Measurements from ENCODE around the gene ITGA4. TPM values are rescaled to one million over a fixed set of nuclear protein-coding genes. Genes with fewer than 3 reads are reported as not detected.

The ITGA4 gene
- total and polyA plus RNA-seq, 2 of the 13 experiments (the other 11 are each of a cell fraction or from before 2014, with no cell fraction given), result not detected

- no peak for TF ChIP-seq ZBTB2 (CRISPR knock-in tag; IDR thresholded peaks at IDR 0.05; ENCODE audit: low read depth)
Observed at GRCh38 chr2:181431674-181432073, 25.5 kb upstream of the ITGA4 start (continued).

GRCh38 chr2:181438261-181438660, 18.9 kb upstream of the ITGA4 start:
- H3K79me2 ChIP-seq (ENCODE audit: insufficient read depth, low read length), result no peaks in the 10 kb centered on the region

GRCh38 chr2:181440344-181440743, 16.8 kb upstream of the ITGA4 start:
- Histone ChIP-seq H3K4me3 (replicated peaks in 1 of 3; ENCODE audit: insufficient read depth in 1 of 3, low read depth in 2 of 3, low read length in 3 of 3) (no peak overlapping the region), H3K36me3 (replicated peaks in 1 of 2; ENCODE audit: control insufficient read depth in 1 of 2, insufficient read depth in 2 of 2, low read length in 2 of 2) (no peaks in the 10 kb centered on the region), H4K20me1 (ENCODE audit: insufficient read depth, low read length) (no peaks in the 10 kb centered on the region), H2AFZ (ENCODE audit: low read length) (no peak overlapping the region), H3K27ac (ENCODE audit: extremely low read length, insufficient read depth, low read length) (no peak overlapping the region), H3K4me2 (ENCODE audit: low read depth, low read length) (no peak overlapping the region), H3K9me3 (ENCODE audit: low read length) (no peaks in the 10 kb centered on the region), H3K9ac (ENCODE audit: insufficient read depth, low read depth, low read length) (no peak overlapping the region), H3K27me3 (ENCODE audit: control insufficient read depth in 1 of 2, insufficient read depth in 2 of 2, low read length in 2 of 2) (no peaks in the 10 kb centered on the region), H3K79me2 (ENCODE audit: insufficient read depth, low read length) (no peaks in the 10 kb centered on the region), H3K4me1 (ENCODE audit: insufficient read depth, low read length) (no peaks in the 10 kb centered on the region)
- in situ Hi-C loops (cut with HindIII; ENCODE audit: extremely low pct_ligation_motif_present, low pct_unique_long_range_greater_than_20kb) (no loop called here), intact Hi-C loops (cut with micrococcal nuclease; ENCODE audit: unreplicated experiment) (no loop called here)
- no peak for DNase-seq (ENCODE audit: low spot score)
- ChIA-PET POLR2A (no interaction called here), CTCF (ENCODE audit: low intra/inter-chr PET ratio, low total read pairs) (no interaction called here)
- FAIRE-seq, result no peak
- WGBS (ENCODE audit: low lambda C conversion rate), result 10% methylated on average over 2 of the region's 2 CpGs
- no TSS peak for BruUV-seq (replicated peaks)
- no peak for ATAC-seq
- TF ChIP-seq ZNF780A (CRISPR knock-in tag; IDR thresholded peaks at IDR 0.05) (no peak), ZNF230 (CRISPR knock-in tag; IDR thresholded peaks at IDR 0.05) (no peak), ZFP37 (CRISPR knock-in tag; IDR thresholded peaks at IDR 0.05; ENCODE audit: borderline replicate concordance) (no peak), CCDC6 (CRISPR knock-in tag; IDR thresholded peaks at IDR 0.05) (no peak), TRIM22 (IDR thresholded peaks at IDR 0.05) (no peak), ELF4 (CRISPR knock-in tag; IDR thresholded peaks at IDR 0.05; ENCODE audit: borderline replicate concordance) (no peak), RARG (CRISPR knock-in tag; IDR thresholded peaks at IDR 0.05; ENCODE audit: low read depth) (no peak), ZSCAN5A (CRISPR knock-in tag; IDR thresholded peaks at IDR 0.05; ENCODE audit: borderline replicate concordance) (no peak), SMAD1 (CRISPR knock-in tag; IDR thresholded peaks at IDR 0.05; ENCODE audit: borderline replicate concordance, low read depth) (no peak), PHF8 (CRISPR knock-in tag; IDR thresholded peaks at IDR 0.05) (no peak)

More at GRCh38 chr2:181438261-181438660, 18.9 kb upstream of the ITGA4 start:
- Histone ChIP-seq H3K9ac (ENCODE audit: insufficient read depth, low read depth, low read length) (no peak overlapping the region), H2AFZ (ENCODE audit: low read length) (no peak overlapping the region), H3K9me3 (ENCODE audit: low read length) (no peaks in the 10 kb centered on the region), H3K4me2 (ENCODE audit: low read depth, low read length) (no peak overlapping the region), H3K27me3 (ENCODE audit: control insufficient read depth in 1 of 2, insufficient read depth in 2 of 2, low read length in 2 of 2) (no peaks in the 10 kb centered on the region), H3K36me3 (replicated peaks in 1 of 2; ENCODE audit: control insufficient read depth in 1 of 2, insufficient read depth in 2 of 2, low read length in 2 of 2) (no peaks in the 10 kb centered on the region), H3K4me1 (ENCODE audit: insufficient read depth, low read length) (no peaks in the 10 kb centered on the region), H3K27ac (ENCODE audit: extremely low read length, insufficient read depth, low read length) (no peak overlapping the region), H3K4me3 (replicated peaks in 1 of 3; ENCODE audit: insufficient read depth in 1 of 3, low read depth in 2 of 3, low read length in 3 of 3) (no peak overlapping the region), H4K20me1 (ENCODE audit: insufficient read depth, low read length) (no peaks in the 10 kb centered on the region)
- no peak for TF ChIP-seq KMT2A (CRISPR knock-in tag; IDR thresholded peaks at IDR 0.05)
- TF ChIP-seq STAG1 (CRISPR knock-in tag; IDR thresholded peaks at IDR 0.05), result peak; percentile 12; the same call in 1 of the 2 replicates
- no peak for TF ChIP-seq ZNF549 (CRISPR knock-in tag; IDR thresholded peaks at IDR 0.05)
- TF ChIP-seq MAFF (IDR thresholded peaks at IDR 0.05; ENCODE audit: low read depth, low read length), result peak; percentile 51
- peak; percentile 32 to 58 for TF ChIP-seq MAFK (conservative IDR thresholded peaks at IDR 0.05 in 1 of 2, IDR thresholded peaks at IDR 0.05 in 1 of 2; ENCODE audit: low read length in 2 of 2)
- no peak for TF ChIP-seq CHCHD3 (CRISPR knock-in tag; IDR thresholded peaks at IDR 0.05)
- intact Hi-C loops (cut with micrococcal nuclease; ENCODE audit: unreplicated experiment) (no loop called here), in situ Hi-C loops (cut with HindIII; ENCODE audit: extremely low pct_ligation_motif_present, low pct_unique_long_range_greater_than_20kb) (no loop called here)
- no TSS peak for BruUV-seq (replicated peaks)
- ChIA-PET CTCF (ENCODE audit: low intra/inter-chr PET ratio, low total read pairs) (no interaction called here), POLR2A (no interaction called here)
- 0% methylated on average over 1 of the region's 1 CpG for WGBS (ENCODE audit: low lambda C conversion rate)
- peak; percentile 57 for ATAC-seq
- no peak for DNase-seq (ENCODE audit: low spot score)
- no peak for FAIRE-seq

All from HepG2 (cell line).